Measurements from ENCODE around the gene WDR37.

DNA sequence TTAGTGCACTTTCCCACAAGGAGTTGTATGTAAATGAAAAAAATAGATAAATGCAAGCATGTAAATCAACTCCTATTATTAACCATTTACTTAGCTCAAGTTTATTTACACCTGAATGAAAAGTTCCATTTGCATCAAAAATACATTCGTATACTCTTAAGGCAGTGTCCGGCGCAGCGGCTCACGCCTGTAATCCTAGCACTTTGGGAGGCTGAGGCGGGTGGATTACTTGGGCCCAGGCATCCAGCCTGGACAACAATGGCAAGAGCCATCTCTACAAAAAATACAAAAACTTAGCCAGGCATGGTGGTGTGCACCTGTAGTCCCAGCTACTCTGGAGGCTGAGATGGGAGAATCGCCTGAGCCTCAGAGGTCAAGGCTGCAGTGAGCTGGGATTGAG lies 26.3 kb upstream of the WDR37 start:
- TF ChIP-seq EZH2 (IDR thresholded peaks at IDR 0.05; ENCODE audit: low read length): no peak
- TF ChIP-seq, protein P1, sequence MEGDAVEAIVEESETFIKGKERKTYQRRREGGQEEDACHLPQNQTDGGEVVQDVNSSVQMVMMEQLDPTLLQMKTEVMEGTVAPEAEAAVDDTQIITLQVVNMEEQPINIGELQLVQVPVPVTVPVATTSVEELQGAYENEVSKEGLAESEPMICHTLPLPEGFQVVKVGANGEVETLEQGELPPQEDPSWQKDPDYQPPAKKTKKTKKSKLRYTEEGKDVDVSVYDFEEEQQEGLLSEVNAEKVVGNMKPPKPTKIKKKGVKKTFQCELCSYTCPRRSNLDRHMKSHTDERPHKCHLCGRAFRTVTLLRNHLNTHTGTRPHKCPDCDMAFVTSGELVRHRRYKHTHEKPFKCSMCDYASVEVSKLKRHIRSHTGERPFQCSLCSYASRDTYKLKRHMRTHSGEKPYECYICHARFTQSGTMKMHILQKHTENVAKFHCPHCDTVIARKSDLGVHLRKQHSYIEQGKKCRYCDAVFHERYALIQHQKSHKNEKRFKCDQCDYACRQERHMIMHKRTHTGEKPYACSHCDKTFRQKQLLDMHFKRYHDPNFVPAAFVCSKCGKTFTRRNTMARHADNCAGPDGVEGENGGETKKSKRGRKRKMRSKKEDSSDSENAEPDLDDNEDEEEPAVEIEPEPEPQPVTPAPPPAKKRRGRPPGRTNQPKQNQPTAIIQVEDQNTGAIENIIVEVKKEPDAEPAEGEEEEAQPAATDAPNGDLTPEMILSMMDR (optimal IDR thresholded peaks at IDR 0.05 in 1 of 3, IDR thresholded peaks at IDR 0.05 in 1 of 3, conservative IDR thresholded peaks at IDR 0.05 in 1 of 3; ENCODE audit: extremely low read depth in 1 of 3, insufficient read depth in 2 of 3, low read length in 3 of 3): no peak
